Head of caudate nucleus (tissue), 42 donors: Measurements from ENCODE around the gene CATSPER1.
"Not testable (repeated sequence)": the region's sequence is repeated elsewhere in the genome, so short reads cannot be mapped to it uniquely, and the experiment has no call there.

ENCODE experiments used
- DNase-seq, 42 donors: peaks; one replicate each; pipeline versions ENCODE4 v3.0.0 to v3.0.0-alpha.2; 2020 to 2021; ENCODE audit warnings: mixed read lengths in 7 of 42
- intact Hi-C: fragments of 100-400 bp; cut with DNase I; formaldehyde crosslinking; loops from one replicate; pipeline ENCODE4 v1.15.0; 2022

CATSPER1 gene

DNA sequence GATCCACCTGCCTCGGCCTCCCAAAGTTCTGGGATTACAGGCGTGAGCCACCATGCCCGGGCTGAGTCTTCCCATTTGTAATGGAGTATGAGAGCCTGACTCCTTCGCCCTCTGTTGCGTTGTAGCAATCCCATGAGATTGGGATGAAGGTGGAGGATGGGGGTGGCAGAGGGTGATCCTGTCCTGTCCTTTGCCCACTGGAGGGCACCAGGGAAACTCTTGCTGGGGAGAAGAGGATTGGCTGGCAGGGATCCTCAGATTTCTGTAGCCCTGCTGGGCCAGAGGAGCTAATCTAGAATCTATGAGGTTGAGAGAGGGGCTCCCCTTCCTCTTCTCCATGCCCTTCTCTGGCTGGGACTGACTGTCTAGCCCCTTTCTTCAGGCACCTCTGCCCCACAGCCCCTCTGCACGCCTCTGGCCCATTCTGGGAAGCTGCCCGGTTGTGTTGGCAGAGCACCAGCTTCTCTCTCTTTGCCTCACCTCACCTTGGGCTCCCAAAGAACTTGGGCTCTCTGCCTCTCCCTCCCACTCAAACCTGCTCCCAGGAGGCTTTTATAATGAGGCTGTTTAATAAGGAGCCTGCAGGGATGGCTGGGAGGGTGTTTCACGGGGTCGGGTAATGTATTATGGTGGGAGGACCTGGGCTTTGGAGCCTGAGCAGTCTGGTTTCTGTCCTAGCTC, 9.5 kb upstream of the CATSPER1 start:
- intact Hi-C loops, result no loop called here
- peak in 9 of 42 donors; percentile 8 to 64 (median 30) for DNase-seq

DNA sequence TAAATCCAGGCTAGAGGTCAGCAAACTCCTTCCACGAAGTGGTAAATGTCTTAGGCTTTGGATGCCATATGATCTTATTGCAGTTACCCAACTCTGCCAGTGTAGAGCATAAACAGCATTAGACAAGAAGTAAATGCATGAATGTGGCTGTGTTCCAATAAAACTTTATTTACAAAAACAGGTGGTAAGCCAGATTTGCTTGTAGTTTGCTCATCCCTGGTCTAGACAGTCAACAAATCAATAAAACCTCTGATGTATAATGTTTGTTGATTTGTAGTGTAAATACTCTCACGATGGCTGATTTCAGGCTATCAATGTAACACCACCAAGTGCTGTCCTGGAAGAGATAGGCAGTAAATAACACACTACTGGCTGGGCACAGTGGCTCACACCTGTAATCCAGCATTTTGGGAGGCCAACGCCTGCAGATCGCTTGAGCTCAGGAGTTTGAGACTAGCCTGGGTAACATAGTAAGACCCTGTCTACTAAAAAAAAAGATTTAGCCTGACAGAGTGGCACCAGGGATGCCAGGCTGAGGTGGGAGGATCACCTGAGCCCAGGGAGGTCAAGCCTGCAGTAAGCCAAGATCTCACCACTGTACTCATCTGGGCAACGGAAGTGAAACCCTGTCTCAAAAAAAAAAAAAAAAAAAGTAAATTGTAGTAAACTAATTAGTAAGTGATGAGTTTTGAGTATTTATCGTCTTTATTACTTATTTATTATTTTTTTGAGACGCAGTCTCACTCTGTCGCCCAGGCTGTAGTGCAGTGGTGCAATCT, 6.9 kb upstream of the CATSPER1 start:
- no peak for DNase-seq
- intact Hi-C loops, result no loop called here

DNA sequence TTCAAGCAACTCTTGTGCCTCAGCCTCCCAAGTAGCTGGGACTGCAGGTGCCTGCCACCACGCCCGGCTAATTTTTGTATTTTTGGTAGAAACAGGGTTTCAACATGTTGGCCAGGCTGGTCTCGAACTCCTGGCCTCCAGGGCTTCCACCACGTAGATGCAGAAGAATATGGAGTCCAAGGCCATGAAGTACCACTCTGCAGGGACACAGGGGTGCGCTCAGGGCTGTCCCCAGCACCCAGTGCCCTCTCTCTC, 3.2 kb downstream of the CATSPER1 start:
- DNase-seq, intact Hi-C loops: not testable (repeated sequence)

DNA sequence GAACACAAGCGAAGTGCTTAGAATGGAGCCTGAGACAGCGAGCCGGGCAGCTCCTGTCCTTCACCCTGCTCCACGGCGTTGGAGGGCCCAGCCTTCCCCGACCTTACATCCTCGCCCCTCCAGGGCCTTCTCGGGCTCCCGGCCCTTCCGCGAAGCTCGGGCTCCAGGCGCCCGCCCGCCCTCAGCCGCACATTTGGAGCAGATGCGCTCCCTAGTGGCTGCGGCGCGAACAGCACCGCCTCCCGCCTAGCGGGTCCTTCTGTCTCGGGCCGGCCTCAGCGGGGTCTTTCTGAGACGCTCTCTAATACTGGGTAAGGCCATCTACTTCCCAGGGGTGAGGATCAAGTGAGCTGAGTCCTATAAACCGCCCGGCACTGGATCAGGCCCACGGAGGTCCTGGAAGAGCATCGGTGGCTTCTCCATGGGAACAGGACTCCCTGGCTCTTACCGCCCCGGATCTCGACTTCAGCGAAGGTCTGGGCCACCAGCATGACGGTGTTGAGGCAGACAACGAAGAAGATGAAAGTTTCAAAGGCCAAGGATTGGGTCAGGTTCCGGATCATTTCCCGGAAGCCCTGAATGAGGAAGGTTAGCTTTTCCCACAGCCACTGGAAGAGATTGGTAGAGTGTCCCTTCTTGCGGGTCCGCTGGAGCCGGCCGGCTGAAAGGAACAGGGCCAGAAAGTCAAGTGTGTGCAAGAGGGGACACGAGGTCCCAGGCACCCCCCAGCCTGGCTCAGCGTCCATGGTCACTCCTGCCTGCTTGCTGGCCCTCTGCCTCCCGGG, 3.7 kb downstream of the CATSPER1 start:
- DNase-seq, result peak; percentile 39 to 90 (median 74)
- intact Hi-C loops, result no loop called here

DNA sequence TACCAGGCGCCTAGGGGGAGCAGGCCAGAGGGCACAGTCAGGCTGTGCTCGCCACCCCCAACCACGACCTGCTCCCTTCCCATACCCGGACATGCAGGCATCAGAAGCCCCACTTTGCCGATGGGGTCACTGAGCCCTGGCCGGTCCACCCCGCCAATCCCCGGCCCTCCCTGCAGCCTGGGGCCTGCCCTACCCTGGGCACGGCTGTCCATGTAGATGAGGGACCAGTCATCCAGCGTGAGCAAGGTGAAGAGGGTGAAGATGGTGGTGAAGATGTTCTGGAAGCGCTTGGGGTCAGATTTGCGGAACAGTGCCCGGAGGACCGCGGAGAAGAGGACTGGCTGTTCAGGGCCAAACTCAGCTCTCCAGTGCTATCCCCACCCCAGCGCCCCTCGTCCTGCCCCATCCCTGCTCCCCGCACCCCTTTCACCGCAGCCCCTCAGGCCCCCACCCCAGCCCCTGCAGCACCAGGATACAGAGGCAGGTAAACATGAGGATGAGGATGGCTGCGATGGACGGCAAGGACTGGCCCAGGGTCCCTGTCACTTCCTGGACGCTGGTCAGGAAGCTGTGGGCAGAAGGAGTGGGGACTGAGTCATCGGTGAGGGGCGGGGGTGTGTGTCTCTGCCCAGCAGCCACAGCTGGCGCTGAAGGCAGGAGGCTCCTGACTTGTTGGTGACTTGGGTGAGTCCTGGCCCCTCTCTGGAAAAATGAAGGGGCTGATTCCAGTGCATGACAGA, 5.5 kb downstream of the CATSPER1 start:
- intact Hi-C loops, result no loop called here
- peak in 2 of 42 donors; percentile 32 to 33 for DNase-seq

DNA sequence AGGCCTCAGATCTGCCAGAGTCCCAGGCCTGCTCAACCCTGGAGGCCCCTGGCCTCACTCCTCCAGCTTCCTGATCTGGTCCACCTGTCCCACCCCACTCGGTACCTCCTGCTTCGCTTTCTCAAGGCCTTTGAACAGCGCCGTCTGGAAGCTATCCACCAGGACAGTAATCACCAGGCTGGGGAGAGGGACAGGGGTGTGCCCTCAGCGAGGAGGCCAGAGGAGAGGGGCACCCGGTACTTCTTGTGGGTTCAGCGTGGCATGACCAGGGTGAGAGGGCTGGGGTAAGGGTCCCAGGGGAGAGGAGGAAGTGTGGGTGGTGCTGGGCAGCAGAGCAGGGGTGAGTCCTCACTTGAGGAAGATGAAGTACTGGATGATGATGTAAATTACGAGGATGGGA, 6.1 kb downstream of the CATSPER1 start:
- intact Hi-C loops, result no loop called here

DNA sequence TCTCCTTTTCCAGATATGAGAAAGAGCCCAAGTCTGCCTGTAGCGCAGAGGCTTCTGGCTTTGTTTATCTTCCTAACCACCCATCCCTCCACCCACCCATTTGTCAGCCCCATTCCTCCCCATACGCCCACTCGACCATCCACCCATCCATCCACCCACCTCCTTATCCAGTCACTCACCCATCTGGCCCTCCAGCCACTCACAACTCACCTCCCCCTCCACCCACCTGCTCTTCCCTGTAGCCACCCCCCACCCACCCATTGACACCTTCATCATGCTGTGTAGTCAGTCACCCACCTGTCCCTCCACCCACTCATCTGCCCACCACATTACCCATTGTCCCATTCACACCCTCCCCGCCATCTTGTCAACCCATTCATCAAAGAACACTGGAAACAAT, 9.0 kb downstream of the CATSPER1 start:
- intact Hi-C loops, result no loop called here
- DNase-seq, result no peak

More for the DNA sequence above, 6.1 kb downstream of the CATSPER1 start:
- no peak for DNase-seq

DNA sequence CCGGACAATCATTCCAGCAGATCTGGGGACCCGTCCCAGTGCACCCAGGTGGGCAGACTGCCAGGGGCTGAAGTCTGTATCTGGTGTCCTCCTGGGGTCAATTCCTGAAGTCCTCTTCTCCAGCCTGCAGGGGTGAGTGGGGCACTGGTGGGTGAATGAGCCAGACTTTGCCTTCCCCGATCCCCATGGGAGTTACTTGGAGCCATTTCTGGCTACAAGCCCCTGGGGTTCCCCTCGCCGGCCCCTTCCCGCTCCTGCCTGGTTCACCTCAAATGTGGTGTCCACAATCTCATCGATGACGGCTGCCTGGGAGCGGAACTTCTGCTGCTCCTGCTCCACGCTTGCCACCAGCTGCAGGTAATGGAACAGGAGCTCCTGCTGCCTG, 9.5 kb downstream of the CATSPER1 start:
- no peak for DNase-seq
- intact Hi-C loops, result no loop called here

DNA sequence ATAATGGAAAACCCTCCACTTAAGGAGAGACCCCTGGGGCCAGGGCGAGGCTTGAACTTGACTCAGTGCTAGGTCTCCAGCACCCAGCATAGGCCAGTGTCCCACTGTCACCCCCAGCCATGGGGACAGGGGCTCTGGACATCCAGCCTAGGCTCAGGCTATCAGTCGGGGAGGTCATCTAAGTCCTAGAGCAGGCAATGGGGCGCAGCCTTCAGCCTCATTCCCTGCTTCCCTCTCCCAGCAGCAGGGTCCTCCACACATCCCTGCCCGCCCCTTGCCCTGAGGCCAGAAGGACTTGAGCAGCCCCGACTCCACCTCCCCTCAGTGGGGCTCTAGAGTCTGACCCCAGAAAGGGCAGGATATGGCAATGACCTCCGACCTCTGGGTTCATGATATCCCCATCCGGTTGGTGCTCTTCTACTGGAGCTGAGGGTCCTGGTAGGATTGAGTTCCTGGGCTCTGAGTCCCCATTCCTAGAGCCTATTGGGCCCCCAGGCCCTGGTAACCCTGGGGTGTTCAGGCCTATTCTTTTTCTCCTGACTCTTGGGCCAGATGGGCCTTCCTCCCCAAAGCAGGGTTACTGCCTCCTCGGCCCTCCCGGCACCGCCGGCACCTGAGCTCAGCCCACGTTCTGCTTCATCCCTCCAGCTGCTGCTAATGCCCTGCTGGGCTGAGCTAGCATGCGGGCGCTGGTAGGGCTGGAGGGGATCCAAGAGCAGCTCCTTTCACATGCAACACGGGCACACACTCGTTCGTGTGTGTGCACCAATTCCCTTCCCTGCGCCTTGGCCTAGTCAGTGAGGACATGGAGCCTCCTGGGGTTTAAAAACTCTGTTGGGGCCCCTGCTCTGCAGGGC, 10.1 kb downstream of the CATSPER1 start:
- intact Hi-C loops, result no loop called here
- DNase-seq, result no peak

DNA sequence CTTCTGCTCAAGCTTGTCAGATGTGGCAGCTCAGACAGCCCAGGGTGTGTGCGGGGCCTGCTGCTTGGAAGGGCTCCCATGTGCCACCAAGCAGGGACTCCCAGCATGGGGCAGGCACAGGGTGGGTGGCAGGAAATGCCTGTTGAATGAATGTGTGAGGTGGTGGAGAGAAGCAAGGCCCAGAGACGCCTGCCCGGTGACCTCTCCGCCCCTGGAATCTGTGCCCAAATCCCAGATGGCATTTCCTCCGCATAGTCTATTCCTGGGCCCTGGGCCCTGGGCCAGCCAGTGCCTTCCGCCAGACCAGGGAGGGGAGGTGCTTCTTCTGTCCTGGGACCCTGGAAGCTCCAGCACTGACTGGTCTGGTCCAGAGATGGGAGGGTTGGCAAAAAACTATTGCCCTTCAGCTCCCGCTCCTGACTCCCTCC, 10.8 kb downstream of the CATSPER1 start:
- no peak for DNase-seq
- intact Hi-C loops, result no loop called here

DNA sequence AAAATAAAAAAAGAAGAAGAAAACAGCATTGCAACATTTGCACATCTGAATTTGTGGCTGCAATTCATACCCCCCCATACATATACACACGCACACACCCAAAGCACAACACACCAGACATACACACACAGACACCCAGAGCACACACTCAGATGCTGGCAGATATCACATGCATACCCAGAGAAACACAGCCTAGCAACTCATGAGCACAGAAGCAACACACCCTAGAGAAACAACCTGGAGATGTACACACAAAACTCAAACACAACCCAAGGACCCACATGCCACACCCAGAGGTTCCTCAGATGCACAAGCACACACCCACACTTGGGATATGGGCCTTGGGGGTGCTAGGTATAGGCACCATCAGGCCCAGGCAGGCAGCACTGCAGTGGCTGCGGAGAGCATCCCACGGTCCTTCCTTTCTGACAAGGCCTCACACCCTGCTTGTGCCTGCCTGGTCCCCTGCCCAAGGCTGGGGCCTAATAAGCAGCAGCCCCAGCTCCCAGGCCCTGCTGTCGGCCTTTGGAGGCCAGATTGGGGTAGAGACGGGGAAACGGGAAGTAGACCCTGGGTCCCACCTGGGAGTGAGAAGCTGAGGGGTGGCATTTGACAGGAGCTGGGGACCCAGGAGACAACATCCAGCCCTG, 11.3 kb downstream of the CATSPER1 start:
- no peak for DNase-seq
- intact Hi-C loops, result no loop called here

DNA sequence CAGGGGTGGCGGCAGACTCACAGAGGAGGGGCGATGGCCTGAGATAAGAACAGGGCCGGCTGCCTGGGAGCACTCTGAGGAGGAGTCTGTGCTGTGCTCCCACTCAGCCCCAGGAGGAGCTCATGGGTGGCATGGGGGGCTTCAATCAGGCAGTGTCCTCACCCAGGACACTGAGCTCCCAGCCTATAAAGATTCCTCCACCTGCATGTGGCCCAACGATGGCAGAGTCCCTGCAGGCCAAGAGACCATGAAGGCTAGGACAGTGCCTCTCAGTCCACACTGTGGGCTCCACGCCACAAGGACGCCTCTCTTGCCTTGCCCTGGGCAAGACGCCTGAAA, 12.5 kb downstream of the CATSPER1 start:
- DNase-seq, result no peak
- intact Hi-C loops, result no loop called here

DNA sequence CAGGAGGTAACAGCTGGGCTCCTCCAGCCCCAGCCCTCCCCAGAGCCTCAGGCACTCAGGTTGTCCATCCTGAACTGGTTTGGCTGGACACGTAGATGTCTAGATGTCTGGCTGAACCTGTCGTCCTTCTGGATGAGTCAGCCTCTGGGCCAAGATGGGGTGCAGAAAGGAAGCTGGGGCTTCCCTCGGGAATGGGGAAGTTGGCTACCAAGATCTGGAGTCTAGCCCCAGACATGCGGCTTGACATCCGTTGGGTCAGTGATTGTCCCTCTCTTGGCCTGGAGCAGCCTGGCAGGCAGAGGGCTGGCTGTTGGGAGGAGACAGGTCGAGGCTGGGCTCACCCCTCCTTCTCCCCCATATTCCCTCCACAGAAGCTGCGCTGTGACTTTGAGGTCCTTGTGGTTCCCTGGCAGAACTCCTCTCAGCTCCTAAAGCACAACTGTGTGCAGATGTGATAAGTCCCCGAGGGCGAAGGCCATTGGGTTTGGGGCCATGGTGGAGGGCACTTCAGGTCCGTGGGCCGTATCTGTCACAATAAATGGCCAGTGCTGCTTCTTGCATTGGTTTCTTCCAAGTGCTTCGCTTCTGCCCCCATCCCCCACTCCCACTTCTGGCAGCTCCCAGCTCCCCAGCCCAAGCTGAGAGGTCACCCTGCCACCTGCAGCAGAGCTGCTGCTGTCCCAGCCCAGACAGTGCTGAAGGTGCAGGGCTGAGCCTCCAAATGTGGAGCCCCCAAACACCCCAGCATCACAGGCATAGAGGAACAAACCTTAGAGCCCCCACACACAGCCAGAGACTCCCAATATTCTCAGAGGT, 13.1 kb downstream of the CATSPER1 start:
- DNase-seq, result peak in 1 of 42 donors; percentile 9
- intact Hi-C loops, result no loop called here

DNA sequence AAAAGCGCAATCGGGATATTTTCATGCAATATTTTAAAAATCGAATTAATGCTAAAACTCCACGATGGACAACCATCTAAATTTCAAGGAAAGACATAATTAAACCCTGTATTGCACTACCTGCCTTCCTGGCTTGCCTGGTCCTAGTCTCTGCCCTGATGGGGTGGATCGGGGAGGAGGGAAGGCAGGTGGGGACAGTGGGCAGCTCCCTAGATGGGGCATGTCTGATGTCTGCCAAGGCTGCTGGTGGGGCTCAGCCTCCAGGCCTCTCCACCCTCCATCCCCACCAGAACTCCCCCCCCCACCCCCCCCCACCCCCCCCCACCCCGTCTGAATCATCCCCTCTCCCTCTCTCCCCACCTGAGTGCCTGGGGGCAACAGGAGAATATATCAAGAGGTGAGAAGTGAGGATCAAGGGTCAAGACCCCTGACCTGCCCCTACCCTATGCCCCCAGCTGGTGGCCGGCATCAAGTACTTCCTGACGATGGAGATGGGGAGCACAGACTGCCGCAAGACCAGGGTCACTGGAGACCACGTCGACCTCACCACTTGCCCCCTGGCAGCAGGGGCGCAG, 13.8 kb downstream of the CATSPER1 start:
- DNase-seq, result no peak
- intact Hi-C loops, result no loop called here

DNA sequence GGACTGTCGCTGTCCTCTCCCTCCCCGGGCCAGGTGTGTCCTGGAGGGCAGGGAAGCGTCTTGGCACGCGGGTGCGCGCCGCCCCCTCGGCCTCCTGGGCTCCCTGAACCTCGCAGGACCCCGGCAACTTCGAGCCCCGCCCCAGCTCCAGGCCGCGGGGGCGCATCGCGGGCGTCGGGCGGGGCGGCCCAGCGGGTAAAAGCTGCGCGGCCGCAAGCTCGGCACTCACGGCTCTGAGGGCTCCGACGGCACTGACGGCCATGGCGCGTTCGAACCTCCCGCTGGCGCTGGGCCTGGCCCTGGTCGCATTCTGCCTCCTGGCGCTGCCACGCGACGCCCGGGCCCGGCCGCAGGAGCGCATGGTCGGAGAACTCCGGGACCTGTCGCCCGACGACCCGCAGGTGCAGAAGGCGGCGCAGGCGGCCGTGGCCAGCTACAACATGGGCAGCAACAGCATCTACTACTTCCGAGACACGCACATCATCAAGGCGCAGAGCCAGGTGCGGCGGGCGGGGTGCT, 14.4 kb downstream of the CATSPER1 start, which contains the start of gene CST6:
Gene CST6 (plus strand): TSS at position 224 of the 519 bp plus-strand sequence. CDS start 37 bp downstream, at position 261.
- no peak for DNase-seq
- intact Hi-C loops, result no loop called here

DNA sequence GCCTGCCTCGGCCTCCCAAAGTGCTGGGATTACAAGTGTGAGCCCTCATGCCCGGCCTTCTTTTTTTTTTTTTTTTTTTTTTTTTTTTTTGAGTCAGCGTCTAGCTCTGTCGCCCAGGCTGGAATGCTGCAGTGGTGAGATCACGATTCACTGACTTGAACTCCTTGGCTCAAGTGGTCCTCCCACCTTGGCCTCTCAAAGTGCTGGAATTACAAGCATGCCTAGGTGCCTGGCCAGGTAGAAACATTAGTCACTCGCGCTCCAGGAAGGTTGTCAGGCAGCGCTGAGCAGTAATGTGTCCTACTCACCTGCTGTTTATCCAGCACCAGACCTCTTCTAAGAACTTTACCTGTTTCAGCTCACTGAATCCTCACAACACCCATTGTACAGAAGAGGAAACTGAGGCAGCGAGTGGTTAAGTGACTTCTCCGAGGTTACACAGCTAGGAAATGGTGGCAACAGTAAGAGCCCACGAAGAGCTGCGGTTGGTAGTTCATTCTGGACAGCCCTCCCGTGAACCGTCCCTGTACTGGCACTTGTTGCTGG, 15.0 kb downstream of the CATSPER1 start:
- intact Hi-C loops, result no loop called here
- no peak for DNase-seq
